ENCODE results near the gene HEXA.

- TF ChIP-seq EZH2 (IDR thresholded peaks at IDR 0.05; ENCODE audit: borderline replicate concordance, insufficient read depth, low read length, poor library complexity, severe bottlenecking) (no peak), RAD21 (conservative IDR thresholded peaks at IDR 0.05) (no peak)
These were observed 29.0 kb upstream of the HEXA start for GRCh38 chr15:72404841-72405240.

Data from neural cell (in vitro differentiated cells).